HL-60 (cell line): ENCODE results near the gene PIGZ.
A peak's percentile ranks its signal among the peaks of the same experiment; 100 is the strongest.

Experiments used
- DNase-seq, 2 experiments: peaks; one replicate each; pipeline ENCODE4 v3.0.0-alpha.2; 2010 to 2020; ENCODE audit warnings: low read depth in 1 of 2, low spot score in 1 of 2
- H3K27ac ChIP-seq: fragments of 250-450 bp; sonication (Bioruptor Pico); replicated peaks from 2 replicates; pipeline ENCODE4 v1.5.1; 2020; ENCODE audit warnings: mild to moderate bottlenecking, moderate library complexity
- H3K27me3 ChIP-seq: fragments of 250-450 bp; sonication (Bioruptor Pico); 2 replicates; pipeline ENCODE4 v1.5.1; 2021; ENCODE audit warnings: mild to moderate bottlenecking, moderate library complexity; ENCODE audit not compliant: insufficient read depth, poor library complexity, severe bottlenecking
- H3K4me3 ChIP-seq: replicated peaks from 2 replicates; pipeline ENCODE4 v1.5.1; 2011; ENCODE audit warnings: mild to moderate bottlenecking, control low read depth, low read length; ENCODE audit not compliant: insufficient read depth
- CTCF ChIP-seq: IDR thresholded peaks from one replicate; pipeline ENCODE4 v1.5.1; 2011; ENCODE audit warnings: low read length, control low read depth, inconsistent platforms; ENCODE audit not compliant: insufficient read depth
- GABPA ChIP-seq: IDR thresholded peaks from 2 replicates; pipeline ENCODE4 v1.6.1; 2012; ENCODE audit warnings: low read depth
- POLR2AphosphoS5 ChIP-seq: IDR thresholded peaks from 2 replicates; pipeline ENCODE4 v1.6.1; 2012; ENCODE audit warnings: low read depth
- REST ChIP-seq: IDR thresholded peaks from 2 replicates; pipeline ENCODE4 v1.6.1; 2012; ENCODE audit warnings: low read depth; ENCODE audit not compliant: insufficient replicate concordance
- SPI1 ChIP-seq: IDR thresholded peaks from 2 replicates; pipeline ENCODE4 v1.6.1; 2012; ENCODE audit warnings: low read depth, mild to moderate bottlenecking, borderline replicate concordance

Gene PIGZ

GRCh38 chr3:196938124-196938523, 30.5 kb downstream of the PIGZ start:
- no peak overlapping the region for H3K27ac ChIP-seq
- no peaks in the 10 kb centered on the region for H3K27me3 ChIP-seq
- TF ChIP-seq REST, result no peak
- no peak for TF ChIP-seq GABPA
- TF ChIP-seq POLR2AphosphoS5, result no peak
- TF ChIP-seq SPI1, result no peak
- TF ChIP-seq CTCF, result no peak
- no peak for DNase-seq
- H3K4me3 ChIP-seq, result no peak overlapping the region

- Histone ChIP-seq H3K27me3 (no peaks in the 10 kb centered on the region), H3K4me3 (no peak overlapping the region), H3K27ac (no peak overlapping the region)
- TF ChIP-seq GABPA, result no peak
- no peak for TF ChIP-seq REST
- TF ChIP-seq SPI1, result no peak
- TF ChIP-seq POLR2AphosphoS5, result no peak
- no peak for TF ChIP-seq CTCF
- DNase-seq, result no peak
Measured at GRCh38 chr3:196936288-196936687, 32.3 kb downstream of the PIGZ start.

- H3K27me3 ChIP-seq, result no peaks in the 10 kb centered on the region
- no peak for DNase-seq
- H3K4me3 ChIP-seq, result no peak overlapping the region
- no peak overlapping the region for H3K27ac ChIP-seq
- no peak for TF ChIP-seq POLR2AphosphoS5
- TF ChIP-seq SPI1, result peak; percentile 54; the same call in 1 of the 2 replicates
Measured at GRCh38 chr3:196932600-196932999, 36.0 kb downstream of the PIGZ start.

- no peak for DNase-seq
- TF ChIP-seq CTCF, result no peak
- no peak for TF ChIP-seq POLR2AphosphoS5
- no peak for TF ChIP-seq GABPA
- no peak for TF ChIP-seq SPI1
- TF ChIP-seq REST, result no peak
- Histone ChIP-seq H3K4me3 (no peak overlapping the region), H3K27ac (no peak overlapping the region), H3K27me3 (no peaks in the 10 kb centered on the region)
Measured at GRCh38 chr3:196931828-196932587, 36.6 kb downstream of the PIGZ start.
